ENCODE results near the gene H2AZ2.
"Not testable (repeated sequence)": the region's sequence is repeated elsewhere in the genome, so short reads cannot be mapped to it uniquely, and the experiment has no call there.

Gene H2AZ2

DNA sequence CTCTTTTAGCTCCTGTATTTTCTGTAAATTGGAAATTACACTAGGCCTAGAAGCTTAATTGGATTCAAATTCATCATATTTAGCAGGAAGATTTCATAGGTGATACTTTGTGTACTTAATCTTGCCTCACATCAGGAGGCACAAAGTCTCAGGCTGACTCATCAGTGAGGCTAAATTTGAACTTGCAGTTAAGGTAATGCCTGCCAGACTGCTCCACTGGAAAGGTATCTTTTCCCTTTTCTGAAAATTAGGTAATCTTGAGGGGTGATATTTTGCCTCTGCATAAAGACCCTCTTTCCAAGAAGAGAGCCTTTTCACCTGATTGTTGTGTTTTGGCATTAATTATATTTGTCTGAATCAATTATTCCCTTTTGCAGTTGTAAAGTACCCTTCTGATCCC is 36.8 kb downstream of the H2AZ2 start:
- no peak for DNase-seq

DNA sequence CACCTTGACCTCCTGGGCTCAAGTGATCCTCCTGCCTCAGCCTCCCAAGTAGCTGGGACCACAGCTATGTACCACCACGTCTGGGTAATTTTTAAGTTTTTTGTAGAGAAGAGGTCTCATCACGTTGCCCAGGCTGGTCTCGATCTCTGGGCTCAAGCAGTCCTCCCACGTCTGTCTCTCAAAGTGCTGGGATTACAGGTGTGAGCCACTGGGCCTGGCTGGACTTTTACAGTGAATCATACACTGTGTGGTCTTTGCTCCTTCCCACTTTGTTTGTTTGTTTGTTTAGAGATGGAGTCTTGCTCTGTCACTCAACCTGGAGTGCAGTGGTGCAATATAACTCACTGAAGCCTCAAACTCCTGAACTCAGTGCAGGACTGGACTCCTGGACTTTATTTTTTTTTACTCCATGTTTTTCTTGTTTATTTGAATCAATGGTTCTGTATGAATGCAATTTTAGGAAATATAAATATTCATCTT is 38.9 kb downstream of the H2AZ2 start:
- DNase-seq: no peak

- DNase-seq: no peak
Observed at GRCh38 chr7:44805950-44806349, 41.9 kb downstream of the H2AZ2 start.

DNA sequence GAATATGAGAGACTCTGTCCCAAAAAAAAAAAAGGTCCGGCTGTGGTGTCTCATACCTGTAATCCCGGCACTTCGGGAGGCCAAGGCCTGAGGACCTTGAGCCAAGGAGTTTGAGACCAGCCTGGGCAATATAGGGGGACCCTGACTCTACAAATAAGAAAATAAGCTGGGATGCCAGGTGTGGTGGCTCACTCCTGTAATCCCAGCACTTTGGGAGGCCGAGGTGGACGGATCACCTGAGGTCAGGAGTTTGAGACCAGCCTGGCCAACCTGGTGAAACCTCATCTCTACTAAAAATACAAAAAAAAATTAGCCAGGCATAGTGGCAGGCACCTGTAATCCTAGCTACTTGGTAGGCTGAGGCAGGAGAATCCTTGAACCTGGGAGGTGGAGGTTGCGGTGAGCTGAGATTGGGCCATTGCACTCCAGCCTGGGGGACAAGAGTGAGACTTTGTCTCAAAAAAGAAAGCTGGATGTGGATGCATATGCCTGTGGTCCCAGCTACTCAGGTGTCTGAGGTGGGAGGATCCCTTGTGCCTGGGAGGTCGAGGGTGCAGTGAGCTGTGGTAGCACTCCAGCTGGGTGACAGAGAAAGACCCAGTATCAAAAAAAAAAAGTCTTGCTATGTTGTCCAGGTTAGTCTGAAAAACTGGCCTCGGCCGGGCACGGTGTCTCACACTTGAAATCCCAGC is 43.9 kb downstream of the H2AZ2 start:
- DNase-seq: not testable (repeated sequence)

GRCh38 chr7:44802418-44803025 is 45.4 kb downstream of the H2AZ2 start:
- no peak for DNase-seq

GRCh38 chr7:44801890-44802289 is 46.0 kb downstream of the H2AZ2 start:
- no peak for DNase-seq

DNA sequence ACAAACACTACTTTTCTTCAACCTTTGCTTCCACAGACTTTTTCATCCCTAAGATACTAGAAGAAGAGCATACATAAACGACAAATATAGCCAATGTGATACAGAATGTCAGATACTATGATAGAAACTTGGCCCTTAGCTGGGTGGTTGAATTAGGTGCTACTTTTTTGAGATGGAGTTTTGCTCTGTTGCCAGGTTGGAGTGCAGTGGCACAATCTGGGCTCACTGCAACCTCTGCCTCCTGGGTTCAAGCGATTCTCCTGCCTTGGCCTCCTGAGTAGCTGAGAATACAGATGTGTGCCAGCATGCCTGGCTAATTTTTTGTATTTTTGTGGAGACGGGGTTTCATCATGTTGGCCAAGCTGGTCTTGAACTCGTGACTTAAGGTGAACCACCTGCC is 47.9 kb downstream of the H2AZ2 start:
- DNase-seq: no peak

GRCh38 chr7:44798649-44799305 is 49.1 kb downstream of the H2AZ2 start:
- no peak for DNase-seq

GRCh38 chr7:44797329-44798258 is 50.3 kb downstream of the H2AZ2 start:
- DNase-seq: peak; percentile 91

DNA sequence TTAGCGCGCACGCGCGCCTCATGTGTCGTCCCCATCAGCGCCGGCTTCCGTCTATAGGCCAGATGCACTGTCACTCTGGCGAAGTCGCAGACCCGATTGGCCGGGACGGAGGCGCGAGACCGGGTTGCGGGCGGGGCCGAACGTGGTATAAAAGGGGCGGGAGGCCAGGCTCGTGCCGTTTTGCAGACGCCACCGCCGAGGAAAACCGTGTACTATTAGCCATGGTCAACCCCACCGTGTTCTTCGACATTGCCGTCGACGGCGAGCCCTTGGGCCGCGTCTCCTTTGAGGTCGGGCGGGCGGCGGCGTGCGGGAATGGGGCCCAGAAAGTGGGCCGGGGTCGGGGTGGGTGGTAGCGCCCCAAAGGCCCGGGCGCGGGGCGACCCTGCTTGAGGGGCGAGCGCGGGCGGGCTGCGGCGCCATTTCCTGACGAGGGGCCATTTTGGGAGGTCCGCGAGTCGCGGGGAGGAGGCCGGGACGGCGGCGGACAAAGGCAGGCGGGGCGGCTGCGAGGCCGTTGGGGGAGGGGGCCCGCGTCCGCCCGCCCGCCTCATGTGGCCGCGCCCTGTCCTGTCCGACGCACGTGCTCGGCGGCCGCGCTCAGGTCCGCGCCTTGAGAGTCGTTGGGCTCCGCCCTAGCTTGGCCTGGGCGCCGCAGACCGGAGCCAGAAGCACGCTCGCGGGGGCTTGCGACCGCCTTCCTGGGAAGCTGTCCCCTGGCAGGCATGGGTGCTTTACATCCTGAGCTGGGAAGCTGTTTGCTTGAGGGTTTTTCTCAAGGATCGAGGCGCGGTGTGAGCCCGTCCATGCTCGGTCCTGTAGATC is 51.2 kb downstream of the H2AZ2 start, which contains the start of gene PPIA:
PPIA (plus strand) TSS at position 178 of the 825 bp plus-strand sequence; CDS start at position 222, 44 bp downstream.
- peak; percentile 97 for DNase-seq

DNA sequence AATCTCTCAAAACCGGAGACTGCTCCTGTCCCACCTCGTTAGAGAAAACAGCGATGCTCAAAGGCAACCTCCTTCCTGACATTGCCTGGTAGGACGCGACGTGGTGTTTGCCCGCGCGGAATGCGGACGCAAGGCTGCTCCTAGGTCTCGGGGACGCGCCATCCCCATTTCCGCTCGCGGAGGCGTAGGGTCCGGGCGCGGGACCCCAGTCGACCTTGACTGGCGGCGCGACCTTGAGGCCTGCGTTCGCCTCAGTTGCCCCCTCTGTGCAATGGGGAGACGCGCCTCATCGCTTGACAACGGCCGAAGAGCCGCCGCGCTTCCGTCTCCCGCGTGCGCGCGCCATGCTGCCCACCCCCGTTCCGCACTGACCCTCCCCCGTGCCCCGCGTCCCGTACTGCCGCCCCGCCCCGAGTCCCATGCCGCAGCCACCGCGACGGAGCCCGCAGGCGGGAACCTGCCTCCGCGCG is 51.8 kb downstream of the H2AZ2 start:
- DNase-seq: peak; percentile 72

DNA sequence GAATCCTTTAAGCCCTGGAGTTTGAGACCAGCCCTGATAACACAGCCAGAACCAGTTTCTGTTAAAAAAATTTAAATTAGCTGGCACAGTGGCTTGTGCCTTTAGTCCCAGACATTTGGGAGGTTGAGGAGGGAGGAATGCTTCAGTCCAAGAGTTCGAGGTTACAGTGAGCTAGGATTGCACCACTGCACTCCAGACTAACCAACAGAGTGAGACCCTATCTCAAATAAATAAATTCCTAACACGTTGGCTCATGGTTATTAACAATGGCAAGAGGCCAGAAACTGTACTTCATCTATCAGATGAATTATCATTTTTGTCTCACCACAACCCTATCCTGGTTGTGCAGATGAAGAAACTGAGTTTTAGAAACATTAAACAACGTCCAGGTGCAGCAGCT is 53.6 kb downstream of the H2AZ2 start:
- no peak for DNase-seq

GRCh38 chr7:44793919-44794318 is 54.0 kb downstream of the H2AZ2 start:
- no peak for DNase-seq

DNA sequence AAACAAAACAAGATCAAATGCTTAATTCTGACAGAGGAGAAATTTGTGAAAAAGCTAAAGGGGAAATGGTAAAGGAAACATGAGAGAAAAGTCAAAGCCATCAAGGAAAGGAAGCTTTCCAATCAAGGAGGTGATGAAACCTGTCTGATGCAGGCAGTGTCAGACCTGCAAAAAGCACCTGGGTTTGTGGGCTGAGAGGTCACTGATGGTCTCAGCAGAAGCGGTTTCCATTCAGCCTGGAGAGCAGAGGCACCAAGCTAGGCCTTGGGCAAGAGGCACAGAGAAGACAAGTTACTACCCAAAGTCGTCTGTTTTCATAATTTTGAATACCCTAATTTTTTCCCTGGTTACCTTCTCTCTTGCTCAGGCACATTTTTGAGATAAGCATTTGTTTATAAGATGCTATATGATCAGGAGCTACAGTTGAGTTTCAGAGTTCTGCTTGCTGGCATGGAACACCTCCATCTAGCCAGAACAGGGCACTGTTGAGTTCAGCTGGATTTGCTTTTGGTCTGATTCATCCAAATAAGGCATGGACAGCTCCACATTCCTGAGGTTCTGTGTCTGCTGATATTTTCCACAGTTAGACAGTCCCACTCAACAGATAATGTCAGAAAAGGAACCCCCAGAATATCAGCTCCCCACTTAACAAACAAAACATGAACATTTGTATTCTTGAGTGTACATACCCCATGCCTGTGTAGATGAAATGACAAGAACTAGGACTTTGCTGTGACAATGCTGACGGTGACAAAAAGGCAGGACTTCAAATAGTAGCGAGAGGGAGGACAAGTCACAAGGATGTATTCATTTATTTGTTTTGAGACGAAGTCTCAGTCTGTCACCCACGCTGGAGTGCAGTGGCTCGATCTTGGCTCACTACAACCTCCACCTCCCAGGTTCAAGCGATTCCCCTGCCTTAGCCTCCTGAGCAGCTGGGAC is 56.3 kb downstream of the H2AZ2 start:
- no peak for DNase-seq

DNA sequence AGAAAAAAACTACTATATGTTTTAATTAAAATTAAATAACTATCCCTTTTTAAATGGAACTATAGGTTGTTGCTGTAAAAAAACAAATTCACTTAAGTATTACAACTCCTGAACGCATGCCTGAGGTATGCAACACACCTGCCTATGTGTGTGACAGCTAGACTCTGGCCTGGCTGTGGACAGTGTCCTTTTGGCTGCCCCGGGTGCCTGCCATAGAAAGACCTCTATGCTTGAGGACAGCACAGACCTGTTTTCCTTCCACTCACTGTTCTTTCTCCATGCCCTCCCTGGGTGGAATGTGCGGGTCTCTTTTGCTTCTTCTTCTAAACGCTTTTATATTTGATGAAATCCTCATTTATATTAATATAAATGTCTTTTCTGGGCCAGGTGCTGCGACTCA is 57.9 kb downstream of the H2AZ2 start:
- no peak for DNase-seq

- no peak for DNase-seq
Observed at GRCh38 chr7:44787762-44788161, 60.1 kb downstream of the H2AZ2 start.

DNA sequence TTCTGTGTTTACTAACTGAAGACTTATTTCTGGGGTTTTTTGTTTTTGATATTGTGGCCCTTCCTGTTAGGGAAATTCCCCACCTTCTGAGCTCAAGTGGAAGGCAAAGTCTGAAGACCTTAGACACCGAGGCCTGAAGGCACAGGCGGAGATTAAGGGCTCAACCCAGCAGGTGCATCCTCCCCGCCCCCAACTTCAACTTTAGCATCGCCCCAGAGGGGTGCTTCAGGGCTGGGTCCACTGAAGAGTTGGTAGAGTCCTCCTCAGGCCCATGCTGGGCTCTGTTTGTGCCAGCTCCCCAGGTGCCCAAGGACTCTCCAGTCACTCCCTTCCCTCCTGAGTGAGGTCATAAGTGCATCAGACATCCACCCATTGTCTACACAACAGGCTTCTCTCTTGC is 60.8 kb downstream of the H2AZ2 start:
- no peak for DNase-seq

- DNase-seq: not testable (repeated sequence)
Observed at GRCh38 chr7:44785218-44785617, 62.7 kb downstream of the H2AZ2 start.

DNA sequence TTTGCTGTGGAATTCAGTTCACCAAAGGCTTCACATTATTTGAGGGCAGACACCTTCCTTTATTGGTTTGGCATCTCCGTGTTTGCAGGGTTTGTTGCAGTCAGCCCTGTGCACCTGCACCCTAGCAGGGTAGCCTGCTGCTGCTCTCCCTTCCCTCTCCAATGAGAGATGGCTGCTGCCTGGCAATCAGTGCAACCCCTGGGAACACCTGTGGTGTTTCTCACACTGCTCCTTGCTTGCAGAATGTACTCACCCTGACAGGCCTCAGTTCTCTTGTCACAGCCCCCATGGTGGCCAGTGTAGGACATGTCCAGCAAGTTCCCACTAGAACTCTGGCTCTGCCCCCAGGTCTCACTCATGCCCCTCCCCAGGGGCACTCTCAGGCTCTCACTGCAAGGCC is 63.5 kb downstream of the H2AZ2 start:
- DNase-seq: no peak

DNA sequence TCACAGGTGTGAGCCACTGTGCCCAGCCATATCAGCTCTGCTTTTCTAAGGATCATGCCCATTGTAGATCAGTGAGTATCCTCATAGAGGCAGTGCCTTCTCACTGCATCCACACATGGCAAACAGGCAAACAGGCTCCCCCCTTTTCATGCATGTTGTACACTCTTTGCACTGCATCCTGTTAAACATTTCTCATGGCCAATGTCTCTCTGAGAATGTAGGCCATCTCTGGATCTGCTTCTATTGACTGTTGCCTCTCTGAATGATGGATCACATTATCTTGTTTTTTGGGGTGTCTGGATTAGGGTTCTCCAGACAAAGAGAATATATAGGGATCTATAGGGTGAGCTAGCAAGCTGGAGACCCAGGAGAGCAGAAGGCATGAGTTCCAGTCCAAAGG is 64.5 kb downstream of the H2AZ2 start:
- DNase-seq: no peak

DNA sequence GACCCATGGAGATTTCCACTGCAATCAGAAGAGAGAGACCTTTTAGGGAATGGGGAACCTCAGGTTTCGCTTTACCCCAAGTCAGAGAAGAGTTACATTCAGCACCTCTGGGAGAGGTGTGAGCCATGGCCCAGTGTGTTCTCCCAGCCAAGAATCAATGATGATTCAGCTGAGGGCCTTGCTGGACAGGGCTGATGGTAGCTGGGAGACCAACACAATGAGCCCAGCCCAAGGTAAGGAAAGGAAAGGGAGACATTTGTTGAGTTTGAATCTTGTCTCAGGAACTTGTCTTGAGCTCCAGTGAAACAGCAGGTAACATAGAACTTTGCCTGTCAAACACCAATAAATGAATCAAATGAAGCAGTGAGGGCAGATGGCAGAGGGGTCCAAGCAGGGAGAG is 65.4 kb downstream of the H2AZ2 start:
- DNase-seq: no peak

All from hematopoietic multipotent progenitor cell treated with erythropoietin and hydrocortisone succinate and interleukin-3 and kit ligand, for 8 days (in vitro differentiated cells).